Measurements from ENCODE around the gene OLFML1. TPM values are rescaled to one million over a fixed set of nuclear protein-coding genes. Genes with fewer than 3 reads are reported as not detected.

OLFML1 gene
- total RNA-seq, 1 experiment from 2014 or later: not detected

- H3K27me3 Mint-ChIP-seq (ENCODE audit: low read depth): no peaks in the 10 kb centered on the region; the same call in 1 of the 2 replicates
- no peak overlapping the region for H3K27ac Mint-ChIP-seq
- H3K36me3 Mint-ChIP-seq (ENCODE audit: insufficient read depth in 1 of 3, low read depth in 3 of 3): no peaks in the 10 kb centered on the region
- no peak overlapping the region for H4K8ac ChIP-seq (replicated peaks; ENCODE audit: insufficient read length, low read depth, low read length)
- no peak overlapping the region for H3T11ph ChIP-seq (ENCODE audit: low read length)
- H3K9ac ChIP-seq (ENCODE audit: extremely low read depth, insufficient read length, low read length): no peak overlapping the region
- no peak overlapping the region; the same call in 1 of the 2 replicates for H3K14ac ChIP-seq (ENCODE audit: insufficient read depth, low read length)
- H3K56ac ChIP-seq (ENCODE audit: insufficient read length, low read depth, low read length): no peak overlapping the region
- no peak overlapping the region for H2BK20ac ChIP-seq (ENCODE audit: low read depth, low read length, poor library complexity, severe bottlenecking)
- no peaks in the 10 kb centered on the region for H3K79me1 ChIP-seq (ENCODE audit: insufficient read depth, low read depth, low read length, poor library complexity, severe bottlenecking)
- H2BK15ac ChIP-seq (ENCODE audit: low read depth, low read length): no peak overlapping the region
- no peak overlapping the region for H2AFZ ChIP-seq (ENCODE audit: low read length)
- no peaks in the 10 kb centered on the region for H3K23me2 ChIP-seq (ENCODE audit: insufficient read length, low read depth, low read length, poor library complexity, severe bottlenecking)
- TF ChIP-seq CTCF (conservative IDR thresholded peaks at IDR 0.05): no peak
- H3K4me1 ChIP-seq (ENCODE audit: insufficient read depth, low read length): no peaks in the 10 kb centered on the region
- no peaks in the 10 kb centered on the region for H3K9me3 Mint-ChIP-seq
- no peak overlapping the region for H2AK5ac ChIP-seq (ENCODE audit: insufficient read length, low read length)
- H3K18ac ChIP-seq (ENCODE audit: insufficient read length, low read depth, low read length): no peak overlapping the region
- DNase-seq: no peak
- no peaks in the 10 kb centered on the region for H3K9me3 ChIP-seq (ENCODE audit: control insufficient read depth, low read depth, low read length)
- H4K20me1 ChIP-seq (ENCODE audit: control insufficient read depth, insufficient read depth, insufficient read length): no peaks in the 10 kb centered on the region
- no peak overlapping the region for H3K23ac ChIP-seq (ENCODE audit: insufficient read length, low read depth, low read length)
- no CpG with 5 or more reads among the region's 8 CpGs for WGBS (ENCODE audit: extremely low coverage, insufficient read length, low lambda C conversion rate)
- no peak overlapping the region for H3K4me3 Mint-ChIP-seq
- H3K4ac ChIP-seq (ENCODE audit: low read depth, low read length): no peak overlapping the region
- H3K4me1 Mint-ChIP-seq: peaks cover 4 to 8% of the 10 kb centered on the region in 2 experiments; a peak in 3 of 4 replicates
- no peaks in the 10 kb centered on the region for H3K27me3 ChIP-seq (ENCODE audit: insufficient read depth, low read length)
- H3K4me2 ChIP-seq (ENCODE audit: insufficient read depth, insufficient read length, low read length): no peak overlapping the region
- no peak overlapping the region for H2BK12ac ChIP-seq (ENCODE audit: insufficient read length, low read depth, low read length)
- H2BK5ac ChIP-seq (ENCODE audit: insufficient read length, low read length): no peak overlapping the region
- no peak overlapping the region for H4K5ac ChIP-seq (ENCODE audit: insufficient read length, low read depth, low read length)
- H3K79me2 ChIP-seq (ENCODE audit: insufficient read depth, low read length): no peaks in the 10 kb centered on the region
- no peak overlapping the region for H2BK120ac ChIP-seq (ENCODE audit: low read depth, low read length, poor library complexity, severe bottlenecking)
- no peak overlapping the region for H3K27ac ChIP-seq (ENCODE audit: insufficient read length, low read depth, low read length)
- H4K91ac ChIP-seq (ENCODE audit: insufficient read length, low read depth, low read length): no peak overlapping the region
Observed at GRCh38 chr11:7532405-7533145, 47.3 kb downstream of the OLFML1 start.
